GM12878 (cell line): ENCODE results near the gene SMOC2. TPM values are rescaled to one million over a fixed set of nuclear protein-coding genes. Genes with fewer than 3 reads are reported as not detected.
"Not testable (repeated sequence)": the region's sequence is repeated elsewhere in the genome, so short reads cannot be mapped to it uniquely, and the experiment has no call there.

ENCODE experiments used
- ATAC-seq: fragments of 200-7000 bp; cut with Tn5 transposase; 3 replicates; pipeline ENCODE4 v1.9.1; 2020; ENCODE audit warnings: mild to moderate bottlenecking, moderate library complexity
- BruUV-seq: library from RNA; stranded (reverse); fragments of 400-500 nt; replicated peaks from 2 replicates; lab custom pipeline; 2021; lab: Mats Ljungman, UMichigan
- CTCF ChIA-PET: fragments of 300-600 bp; sonication (Branson Sonifier 250); formaldehyde crosslinking; extraction: SDS; loops from one replicate; lab custom pipeline; 2021; ENCODE audit warnings: inconsistent platforms; lab: Yijun Ruan, JAX
- POLR2A ChIA-PET: fragments of 350-600 bp; formaldehyde crosslinking; extraction: SDS; loops from one replicate; lab custom pipeline; 2021; ENCODE audit warnings: inconsistent platforms; lab: Charles Lee
- RAD21 ChIA-PET: fragments of 300-600 bp; sonication (Branson Sonifier 250); formaldehyde crosslinking; loops from one replicate; lab custom pipeline; 2023; ENCODE audit warnings: antibody characterized with exemption; ENCODE audit not compliant: unreplicated experiment; lab: Charles Lee
- SMC1A ChIA-PET: fragments of 300-600 bp; sonication (Branson Sonifier 250); formaldehyde crosslinking; loops from one replicate; lab custom pipeline; 2023; ENCODE audit not compliant: unreplicated experiment, uncharacterized antibody; lab: Charles Lee
- DNase-seq: peaks from one replicate; pipeline ENCODE4 v3.0.0-alpha.2; 2011; ENCODE audit warnings: low read depth, low spot score
- FAIRE-seq: peaks from 3 replicates; lab custom pipeline; 2011; peaks lifted over from hg19 to GRCh38; lab: Jason Lieb, UNC
- H2AFZ ChIP-seq: 2 replicates; pipeline ENCODE4 v1.6.0; 2011; ENCODE audit warnings: low read depth, low read length, control low read depth; ENCODE audit not compliant: control insufficient read depth
- H3K27ac ChIP-seq: 2 replicates; pipeline ENCODE4 v1.5.1; 2011; ENCODE audit warnings: control low read depth; ENCODE audit not compliant: control insufficient read depth, insufficient read depth
- H3K27me3 ChIP-seq, 2 experiments: replicated peaks in 1 of 2; 2 replicates each; pipeline versions ENCODE4 v1.6.0 to v1.6.1; 2011; ENCODE audit warnings: low read length in 1 of 2; ENCODE audit not compliant: control insufficient read depth in 2 of 2, insufficient read depth in 2 of 2
- H3K36me3 ChIP-seq, 2 experiments: 2 replicates each; pipeline ENCODE4 v1.5.1; 2011; ENCODE audit warnings: low read length in 1 of 2; ENCODE audit not compliant: control insufficient read depth in 2 of 2, insufficient read depth in 2 of 2
- H3K4me1 ChIP-seq: 2 replicates; pipeline ENCODE4 v1.6.1; 2011; ENCODE audit warnings: mild to moderate bottlenecking, low read length, moderate library complexity, mixed read lengths; ENCODE audit not compliant: control insufficient read depth, insufficient read depth
- H3K4me2 ChIP-seq: 2 replicates; pipeline ENCODE4 v1.6.0; 2011; ENCODE audit warnings: control low read depth; ENCODE audit not compliant: control insufficient read depth, insufficient read depth
- H3K4me3 ChIP-seq: fragments of 200-600 bp; sonication (generic); 2 replicates; pipeline ENCODE4 v1.5.1; 2016
- H3K79me2 ChIP-seq: 2 replicates; pipeline ENCODE4 v1.6.0; 2011; ENCODE audit warnings: low read length; ENCODE audit not compliant: control insufficient read depth, insufficient read depth
- H3K9ac ChIP-seq: 2 replicates; pipeline ENCODE4 v1.8.0; 2011; ENCODE audit warnings: low read length, control low read depth, mixed read lengths; ENCODE audit not compliant: control insufficient read depth, insufficient read depth
- H3K9me3 ChIP-seq: replicated peaks from 3 replicates; pipeline ENCODE4 v1.5.1; 2011; ENCODE audit warnings: mild to moderate bottlenecking, low read length; ENCODE audit not compliant: control insufficient read depth, insufficient read depth
- H4K20me1 ChIP-seq: 2 replicates; pipeline ENCODE4 v1.6.0; 2011; ENCODE audit not compliant: control insufficient read depth, insufficient read depth
- BACH1 ChIP-seq: fragments of 450-650 bp; IDR thresholded peaks from 2 replicates; pipeline ENCODE4 v1.6.1; 2017; ENCODE audit warnings: mild to moderate bottlenecking, borderline replicate concordance
- BHLHE40 ChIP-seq, 2 experiments: fragments of 450-650 bp in 1 of 2; IDR thresholded peaks; 2 replicates each; pipeline ENCODE4 v1.6.1; 2011 to 2017; ENCODE audit warnings: low read depth in 2 of 2, borderline replicate concordance in 1 of 2, improper control_type of control experiment in 1 of 2, low read length in 1 of 2, mild to moderate bottlenecking in 1 of 2
- FOXK2 ChIP-seq: fragments of 450-650 bp; IDR thresholded peaks from 2 replicates; pipeline ENCODE4 v1.6.1; 2017; ENCODE audit warnings: mild to moderate bottlenecking, moderate library complexity
- KLF5 ChIP-seq: fragments of 450-650 bp; IDR thresholded peaks from 2 replicates; pipeline ENCODE4 v1.6.1; 2014; ENCODE audit warnings: mild to moderate bottlenecking; ENCODE audit not compliant: partially characterized antibody
- MYC ChIP-seq: IDR thresholded peaks from 2 replicates; pipeline ENCODE4 v1.6.1; 2011; ENCODE audit warnings: mild to moderate bottlenecking, low read length, moderate library complexity, inconsistent platforms; ENCODE audit not compliant: insufficient read depth, insufficient replicate concordance, insufficient read length, severe bottlenecking
- NBN ChIP-seq: fragments of 450-650 bp; IDR thresholded peaks from 2 replicates; pipeline ENCODE4 v1.6.1; 2016
- ZNF274 ChIP-seq: IDR thresholded peaks from one replicate; pipeline ENCODE4 v1.8.0; 2011; ENCODE audit not compliant: insufficient read length, insufficient read depth
- WGBS: methylation state at CpG from one replicate; pipeline ENCODE4 v1.1.6; 2016; ENCODE audit warnings: low lambda C conversion rate; ENCODE audit not compliant: insufficient replicate concordance, insufficient coverage; ENCODE audit errors: missing lambda C conversion rate; 5-methylcytosine and 5-hydroxymethylcytosine counted together
- in situ Hi-C: fragments of 300-500 bp; cut with MboI; formaldehyde crosslinking; loops from 9 replicates; pipeline ENCODE4 v1.14.3; 2018; ENCODE audit warnings: mixed read lengths
- intact Hi-C: fragments of 100-400 bp; cut with micrococcal nuclease; formaldehyde crosslinking; loops from one replicate; pipeline ENCODE4 v1.14.2; 2022; ENCODE audit not compliant: unreplicated experiment
- polyA plus RNA-seq, 11 experiments: library from polyadenylated mRNA; depleted of rRNA in 4 of 11; unstranded in 6 of 11; stranded (reverse) in 5 of 11; fragments of >200 nt; fragmentation: Nextera tagmentation in 4 of 11; fragmentation: Illumina TruSeq in 1 of 11; extraction: Ambion mirVana in 4 of 11; extraction: Trizol in 1 of 11; gene quantifications; 1 replicate in 1 of 11; 2 replicates in 10 of 11; pipeline versions ENCODE4 v1.2.1 to v1.2.3, GENCODE V29; 2011 to 2016; ENCODE audit warnings: inconsistent platforms in 2 of 11, missing spikeins in 2 of 11, low read depth in 1 of 11
- total RNA-seq, 4 experiments: library from RNA; depleted of rRNA in 3 of 4; stranded (reverse); fragments of >200 nt in 3 of 4; fragmentation: Illumina TruSeq in 1 of 4; extraction: Trizol in 1 of 4; gene quantifications; 2 replicates each; pipeline versions ENCODE4 v1.2.1 to v1.2.3, GENCODE V29; 2013 to 2021
- TF ChIP-seq, protein P1 (sequence below): fragments of 150-350 bp; IDR thresholded peaks from 2 replicates; pipeline ENCODE4 v1.6.1; 2014; ENCODE audit warnings: mild to moderate bottlenecking, low read depth, low read length
- TF ChIP-seq, protein P2 (sequence below): fragments of 450-650 bp; IDR thresholded peaks from 2 replicates; pipeline ENCODE4 v1.6.1; 2017; ENCODE audit warnings: mild to moderate bottlenecking, low read depth, inconsistent platforms; ENCODE audit not compliant: poor library complexity, severe bottlenecking
- TF ChIP-seq, protein P3 (sequence below): fragments of 450-650 bp; formaldehyde crosslinking; IDR thresholded peaks from 2 replicates; pipeline ENCODE4 v1.4.0; 2022; ENCODE audit warnings: mild to moderate bottlenecking, moderate library complexity

Gene SMOC2
- total and polyA plus RNA-seq, 10 of the 15 experiments (the other 5 are each of a cell fraction or from before 2014, with no cell fraction given) = 0.10 to 0.12 TPM; not detected in 8

DNA sequence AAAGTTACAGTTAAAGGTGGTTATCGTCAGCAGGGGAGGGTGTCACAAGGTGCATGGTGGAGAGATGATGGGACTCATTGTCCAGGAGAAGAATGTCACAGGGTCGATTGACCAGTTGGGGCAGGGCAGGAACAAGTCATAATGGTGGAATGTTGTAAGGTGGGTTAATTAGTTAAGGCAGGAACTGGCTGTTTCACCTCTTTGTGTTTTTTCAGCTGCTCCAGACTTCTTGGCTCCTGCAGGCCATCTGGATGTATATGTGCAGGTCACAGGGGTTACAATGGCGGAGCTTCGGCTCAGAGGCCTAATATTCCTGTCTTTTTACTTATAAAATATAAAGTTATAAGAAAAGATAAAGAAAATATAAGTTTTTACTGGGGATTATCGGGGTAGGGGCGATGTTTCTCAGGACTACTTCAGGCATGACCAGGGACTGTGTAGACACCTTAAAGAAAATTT is 236.4 kb downstream of the SMOC2 start:
- H2AFZ ChIP-seq, H3K4me1 ChIP-seq, RAD21 ChIA-PET, H3K4me2 ChIP-seq, CTCF ChIA-PET, H3K79me2 ChIP-seq, BruUV-seq, H3K4me3 ChIP-seq, ATAC-seq, H3K9me3 ChIP-seq, intact Hi-C loops, POLR2A ChIA-PET, H3K27ac ChIP-seq, H3K9ac ChIP-seq, SMC1A ChIA-PET, H3K27me3 ChIP-seq, H4K20me1 ChIP-seq, H3K36me3 ChIP-seq, in situ Hi-C loops, DNase-seq, FAIRE-seq: not testable (repeated sequence)
- WGBS = 29% methylated on average over 6 of the region's 6 CpGs

DNA sequence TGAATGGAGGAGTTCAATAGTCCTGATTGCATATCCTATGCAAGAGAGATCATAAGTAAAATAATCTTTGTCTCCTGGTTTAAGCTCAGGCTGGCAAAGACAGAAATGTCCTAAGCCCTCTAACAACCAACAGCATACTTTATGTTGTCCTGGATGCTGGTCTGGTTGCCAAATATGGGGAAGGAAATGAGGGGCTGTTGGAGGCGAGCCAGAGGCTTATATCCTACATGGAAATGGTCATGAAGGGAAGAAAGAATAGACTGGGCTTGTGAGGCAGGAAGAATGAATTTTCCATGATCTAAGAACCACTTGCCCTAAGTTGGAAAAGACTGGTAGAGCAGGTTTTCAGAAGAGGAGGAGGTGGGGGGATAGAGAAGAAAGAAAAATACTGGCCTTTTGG is 237.1 kb downstream of the SMOC2 start:
- H2AFZ ChIP-seq = no peak overlapping the region
- H4K20me1 ChIP-seq = no peaks in the 10 kb centered on the region
- no peaks in the 10 kb centered on the region for H3K9me3 ChIP-seq
- ATAC-seq = no peak
- H3K4me1 ChIP-seq = no peaks in the 10 kb centered on the region
- H3K9ac ChIP-seq = no peak overlapping the region
- ChIA-PET SMC1A (no interaction called here), RAD21 (no interaction called here), CTCF (no interaction called here), POLR2A (no interaction called here)
- H3K4me3 ChIP-seq = no peak overlapping the region
- no peak for FAIRE-seq
- H3K4me2 ChIP-seq = no peak overlapping the region
- H3K79me2 ChIP-seq = no peaks in the 10 kb centered on the region
- intact Hi-C loops = no loop called here
- no peak overlapping the region for H3K27ac ChIP-seq
- H3K27me3 ChIP-seq = no peaks in the 10 kb centered on the region
- in situ Hi-C loops = no loop called here
- no peaks in the 10 kb centered on the region for H3K36me3 ChIP-seq
- no peak for DNase-seq
- WGBS = 0% methylated on average over 1 of the region's 1 CpG
- no TSS peak for BruUV-seq
- TF ChIP-seq, protein P1, sequence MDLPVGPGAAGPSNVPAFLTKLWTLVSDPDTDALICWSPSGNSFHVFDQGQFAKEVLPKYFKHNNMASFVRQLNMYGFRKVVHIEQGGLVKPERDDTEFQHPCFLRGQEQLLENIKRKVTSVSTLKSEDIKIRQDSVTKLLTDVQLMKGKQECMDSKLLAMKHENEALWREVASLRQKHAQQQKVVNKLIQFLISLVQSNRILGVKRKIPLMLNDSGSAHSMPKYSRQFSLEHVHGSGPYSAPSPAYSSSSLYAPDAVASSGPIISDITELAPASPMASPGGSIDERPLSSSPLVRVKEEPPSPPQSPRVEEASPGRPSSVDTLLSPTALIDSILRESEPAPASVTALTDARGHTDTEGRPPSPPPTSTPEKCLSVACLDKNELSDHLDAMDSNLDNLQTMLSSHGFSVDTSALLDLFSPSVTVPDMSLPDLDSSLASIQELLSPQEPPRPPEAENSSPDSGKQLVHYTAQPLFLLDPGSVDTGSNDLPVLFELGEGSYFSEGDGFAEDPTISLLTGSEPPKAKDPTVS = no peak
- TF ChIP-seq KLF5 (no peak), NBN (no peak), ZNF274 (no peak), FOXK2 (no peak), BHLHE40 (IDR thresholded peaks at IDR 0.05; ENCODE audit: borderline replicate concordance in 1 of 2, low read depth in 2 of 2, low read length in 1 of 2) (no peak), BACH1 (no peak), MYC (no peak)
- TF ChIP-seq, protein P2, sequence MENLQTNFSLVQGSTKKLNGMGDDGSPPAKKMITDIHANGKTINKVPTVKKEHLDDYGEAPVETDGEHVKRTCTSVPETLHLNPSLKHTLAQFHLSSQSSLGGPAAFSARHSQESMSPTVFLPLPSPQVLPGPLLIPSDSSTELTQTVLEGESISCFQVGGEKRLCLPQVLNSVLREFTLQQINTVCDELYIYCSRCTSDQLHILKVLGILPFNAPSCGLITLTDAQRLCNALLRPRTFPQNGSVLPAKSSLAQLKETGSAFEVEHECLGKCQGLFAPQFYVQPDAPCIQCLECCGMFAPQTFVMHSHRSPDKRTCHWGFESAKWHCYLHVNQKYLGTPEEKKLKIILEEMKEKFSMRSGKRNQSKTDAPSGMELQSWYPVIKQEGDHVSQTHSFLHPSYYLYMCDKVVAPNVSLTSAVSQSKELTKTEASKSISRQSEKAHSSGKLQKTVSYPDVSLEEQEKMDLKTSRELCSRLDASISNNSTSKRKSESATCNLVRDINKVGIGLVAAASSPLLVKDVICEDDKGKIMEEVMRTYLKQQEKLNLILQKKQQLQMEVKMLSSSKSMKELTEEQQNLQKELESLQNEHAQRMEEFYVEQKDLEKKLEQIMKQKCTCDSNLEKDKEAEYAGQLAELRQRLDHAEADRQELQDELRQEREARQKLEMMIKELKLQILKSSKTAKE = no peak
- TF ChIP-seq, protein P3, sequence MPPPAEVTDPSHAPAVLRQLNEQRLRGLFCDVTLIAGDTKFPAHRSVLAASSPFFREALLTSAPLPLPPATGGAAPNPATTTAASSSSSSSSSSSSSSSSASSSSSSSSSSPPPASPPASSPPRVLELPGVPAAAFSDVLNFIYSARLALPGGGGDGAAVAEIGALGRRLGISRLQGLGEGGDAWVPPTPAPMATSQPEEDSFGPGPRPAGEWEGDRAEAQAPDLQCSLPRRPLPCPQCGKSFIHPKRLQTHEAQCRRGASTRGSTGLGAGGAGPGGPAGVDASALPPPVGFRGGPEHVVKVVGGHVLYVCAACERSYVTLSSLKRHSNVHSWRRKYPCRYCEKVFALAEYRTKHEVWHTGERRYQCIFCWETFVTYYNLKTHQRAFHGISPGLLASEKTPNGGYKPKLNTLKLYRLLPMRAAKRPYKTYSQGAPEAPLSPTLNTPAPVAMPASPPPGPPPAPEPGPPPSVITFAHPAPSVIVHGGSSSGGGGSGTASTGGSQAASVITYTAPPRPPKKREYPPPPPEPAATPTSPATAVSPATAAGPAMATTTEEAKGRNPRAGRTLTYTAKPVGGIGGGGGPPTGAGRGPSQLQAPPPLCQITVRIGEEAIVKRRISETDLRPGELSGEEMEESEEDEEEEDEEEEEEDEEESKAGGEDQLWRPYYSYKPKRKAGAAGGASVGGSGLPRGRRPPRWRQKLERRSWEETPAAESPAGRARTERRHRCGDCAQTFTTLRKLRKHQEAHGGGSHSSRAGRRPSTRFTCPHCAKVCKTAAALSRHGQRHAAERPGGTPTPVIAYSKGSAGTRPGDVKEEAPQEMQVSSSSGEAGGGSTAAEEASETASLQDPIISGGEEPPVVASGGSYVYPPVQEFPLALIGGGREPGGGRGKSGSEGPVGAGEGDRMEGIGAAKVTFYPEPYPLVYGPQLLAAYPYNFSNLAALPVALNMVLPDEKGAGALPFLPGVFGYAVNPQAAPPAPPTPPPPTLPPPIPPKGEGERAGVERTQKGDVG = no peak
